Body of pancreas (tissue), 4 donors: ENCODE results near the gene CFAP157.

Experiments
- POLR2A ChIP-seq, 3 donors: fragments of 450-650 bp; IDR thresholded peaks; one replicate each; pipeline ENCODE4 v1.6.1; 2016; ENCODE audit warnings: antibody characterized with exemption in 3 of 3, mild to moderate bottlenecking in 2 of 3
- TF ChIP-seq, protein P1 (sequence below), 7 experiments: fragments of 450-650 bp in 4 of 7; fragments of 200-600 bp in 3 of 7; sonication (generic) in 3 of 7; IDR thresholded peaks; one replicate each; pipeline ENCODE4 v1.5.1; 2016 to 2019; ENCODE audit warnings: antibody characterized with exemption in 7 of 7

DNA sequence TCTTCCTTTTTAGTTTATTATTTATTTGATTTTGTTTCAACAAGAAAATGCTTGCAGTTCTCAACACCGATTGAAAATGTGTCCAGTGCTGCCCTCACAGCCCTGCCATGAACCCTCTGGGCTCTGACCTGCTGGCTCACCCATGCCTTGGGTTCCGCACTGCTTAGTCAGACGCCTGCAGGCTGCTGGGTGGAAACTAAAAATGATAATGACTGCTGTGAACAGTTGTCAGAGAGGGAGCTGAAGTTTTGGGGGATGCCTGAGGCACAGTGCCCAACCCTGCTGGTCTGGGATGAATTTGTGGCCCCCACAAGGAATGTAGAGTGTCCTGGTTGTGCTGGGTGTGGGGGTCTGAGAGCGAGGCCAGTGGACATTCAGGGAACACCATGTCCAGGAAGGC lies 22.2 kb upstream of the CFAP157 start:
- TF ChIP-seq, protein P1, sequence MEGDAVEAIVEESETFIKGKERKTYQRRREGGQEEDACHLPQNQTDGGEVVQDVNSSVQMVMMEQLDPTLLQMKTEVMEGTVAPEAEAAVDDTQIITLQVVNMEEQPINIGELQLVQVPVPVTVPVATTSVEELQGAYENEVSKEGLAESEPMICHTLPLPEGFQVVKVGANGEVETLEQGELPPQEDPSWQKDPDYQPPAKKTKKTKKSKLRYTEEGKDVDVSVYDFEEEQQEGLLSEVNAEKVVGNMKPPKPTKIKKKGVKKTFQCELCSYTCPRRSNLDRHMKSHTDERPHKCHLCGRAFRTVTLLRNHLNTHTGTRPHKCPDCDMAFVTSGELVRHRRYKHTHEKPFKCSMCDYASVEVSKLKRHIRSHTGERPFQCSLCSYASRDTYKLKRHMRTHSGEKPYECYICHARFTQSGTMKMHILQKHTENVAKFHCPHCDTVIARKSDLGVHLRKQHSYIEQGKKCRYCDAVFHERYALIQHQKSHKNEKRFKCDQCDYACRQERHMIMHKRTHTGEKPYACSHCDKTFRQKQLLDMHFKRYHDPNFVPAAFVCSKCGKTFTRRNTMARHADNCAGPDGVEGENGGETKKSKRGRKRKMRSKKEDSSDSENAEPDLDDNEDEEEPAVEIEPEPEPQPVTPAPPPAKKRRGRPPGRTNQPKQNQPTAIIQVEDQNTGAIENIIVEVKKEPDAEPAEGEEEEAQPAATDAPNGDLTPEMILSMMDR (IDR thresholded peaks at IDR 0.05): no peak
- no peak for TF ChIP-seq POLR2A (IDR thresholded peaks at IDR 0.05)
